ENCODE results near the gene LBHD2. TPM values are rescaled to one million over a fixed set of nuclear protein-coding genes. Genes with fewer than 3 reads are reported as not detected.

LBHD2 gene
- total and polyA plus RNA-seq, 10 of the 15 experiments (the other 5 are each of a cell fraction or from before 2014, with no cell fraction given): not detected

DNA sequence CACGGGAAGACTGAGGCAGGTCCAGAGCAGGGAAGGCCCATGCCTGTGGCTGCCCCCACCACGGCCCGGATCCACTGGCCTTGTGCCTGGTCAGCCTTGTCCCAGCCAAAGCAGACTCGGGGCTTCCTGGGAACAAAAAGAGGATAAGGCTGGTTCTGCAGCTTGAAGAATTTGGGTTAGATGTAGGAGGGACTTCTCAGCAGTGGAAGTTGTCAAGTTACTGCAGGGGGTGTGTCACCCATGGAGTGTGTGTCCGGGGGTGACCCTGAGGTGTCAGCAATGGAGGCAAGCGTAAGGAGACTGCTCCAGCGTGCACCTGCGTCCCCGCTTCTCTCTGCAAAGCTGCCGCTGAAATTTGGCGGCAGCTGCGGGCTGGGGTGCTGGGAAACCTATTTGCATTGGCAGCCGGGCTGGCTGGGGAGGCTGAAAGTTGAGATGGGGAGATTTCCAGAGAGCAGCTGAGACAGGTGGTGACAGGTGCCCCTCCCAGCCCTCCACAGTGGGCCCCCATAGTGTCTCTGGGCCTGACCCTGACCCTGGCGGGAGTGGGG lies 26.7 kb downstream of the LBHD2 start:
- TF ChIP-seq SPI1 (IDR thresholded peaks at IDR 0.05; ENCODE audit: borderline replicate concordance, insufficient read depth, low read depth, low read length): no peak
- TF ChIP-seq RCOR1 (conservative IDR thresholded peaks at IDR 0.05; ENCODE audit: low read depth, low read length): 0 out of 2 replicates have a peak, but pooled peaks have one; percentile 17
- TF ChIP-seq YY1 (IDR thresholded peaks at IDR 0.05; ENCODE audit: low read depth, low read length): 0 out of 2 replicates have a peak, but pooled peaks have one; percentile 26
- no peak for TF ChIP-seq TCF3 (IDR thresholded peaks at IDR 0.05; ENCODE audit: borderline replicate concordance, insufficient read depth, low read depth, low read length)
- no peak for TF ChIP-seq POLR2AphosphoS2 (IDR thresholded peaks at IDR 0.05; ENCODE audit: low read depth, low read length)
- peak overlapping the region; percentile 79 for H3K27ac ChIP-seq (ENCODE audit: control insufficient read depth, insufficient read depth)
- no peaks in the 10 kb centered on the region for H4K20me1 ChIP-seq (ENCODE audit: control insufficient read depth, insufficient read depth)
- H3K79me2 ChIP-seq (ENCODE audit: control insufficient read depth, insufficient read depth, low read length): no peaks in the 10 kb centered on the region
- H3K27me3 ChIP-seq (replicated peaks in 1 of 2; ENCODE audit: control insufficient read depth in 2 of 2, insufficient read depth in 2 of 2, low read length in 1 of 2): no peaks in the 10 kb centered on the region
- no peaks in the 10 kb centered on the region for H3K9me3 ChIP-seq (replicated peaks; ENCODE audit: control insufficient read depth, insufficient read depth, low read length)
- no peaks in the 10 kb centered on the region for H3K36me3 ChIP-seq (ENCODE audit: control insufficient read depth in 2 of 2, insufficient read depth in 2 of 2, low read length in 1 of 2)
- ATAC-seq (peak; percentile 6), FAIRE-seq (no peak), DNase-seq (ENCODE audit: low read depth, low spot score) (no peak)
- H3K4me1 ChIP-seq (ENCODE audit: control insufficient read depth, insufficient read depth, low read length): peaks cover 73% of the 10 kb centered on the region
- H3K4me3 ChIP-seq: no peak overlapping the region
- BruUV-seq (replicated peaks): no TSS peak
- peak overlapping the region; percentile 32; the same call in 1 of the 2 replicates for H3K9ac ChIP-seq (ENCODE audit: control insufficient read depth, insufficient read depth, low read length)
- in situ Hi-C loops (cut with MboI) (no loop called here), intact Hi-C loops (cut with micrococcal nuclease; ENCODE audit: unreplicated experiment) (no loop called here)
- CTCF ChIA-PET: interaction anchor here (1.2 to 4.1 kb wide), 2 partner anchors 30 to 31 kb away, joined by 4 to 32 read pairs; no protein-coding TSS in a partner anchor
- 11% methylated on average over 14 of the region's 14 CpGs for WGBS (ENCODE audit: insufficient coverage, insufficient replicate concordance, low lambda C conversion rate, missing lambda C conversion rate)
- no peak overlapping the region for H2AFZ ChIP-seq (ENCODE audit: control insufficient read depth, low read depth, low read length)
- POLR2A ChIA-PET: interaction anchor here (0.5 to 0.8 kb wide), 3 partner anchors 9 to 223 kb away, joined by 3 to 6 read pairs (median 4); partner anchors contain the start of gene EIF5
- H3K4me2 ChIP-seq (ENCODE audit: control insufficient read depth, insufficient read depth): peak overlapping the region; percentile 54; the same call in 1 of the 2 replicates
- SMC1A ChIA-PET (ENCODE audit: uncharacterized antibody, unreplicated experiment): interaction anchor here (4.9 kb wide), 1 partner anchor 30 kb away, joined by 22 read pairs; no protein-coding TSS in a partner anchor
- RAD21 ChIA-PET (ENCODE audit: unreplicated experiment): interaction anchor here (1.6 to 4.2 kb wide), 2 partner anchors 15 to 30 kb away, joined by 3 to 40 read pairs; no protein-coding TSS in a partner anchor
